Effector memory CD4-positive, alpha-beta T cell (primary cell): ENCODE data around the gene PTPRE.

ENCODE experiments used
- DNase-seq, 3 donors: peaks; one replicate each; pipeline ENCODE4 v3.0.0-alpha.2; 2020
- H3K27ac ChIP-seq: 2 replicates; pipeline ENCODE4 v1.7.0; 2013; ENCODE audit warnings: mild to moderate bottlenecking, low read length, moderate library complexity; ENCODE audit not compliant: insufficient read depth, poor library complexity, severe bottlenecking
- H3K27me3 ChIP-seq: replicated peaks from 2 replicates; pipeline ENCODE4 v1.7.0; 2013; ENCODE audit warnings: mild to moderate bottlenecking, low read length; ENCODE audit not compliant: insufficient read depth, control insufficient read depth, poor library complexity, severe bottlenecking
- H3K36me3 ChIP-seq: 2 replicates; pipeline ENCODE4 v1.7.0; 2013; ENCODE audit warnings: mild to moderate bottlenecking, low read length, moderate library complexity; ENCODE audit not compliant: control insufficient read depth, insufficient read depth
- H3K4me1 ChIP-seq: 2 replicates; pipeline ENCODE4 v1.7.0; 2013; ENCODE audit warnings: low read length, mild to moderate bottlenecking; ENCODE audit not compliant: control insufficient read depth, insufficient read depth, poor library complexity, severe bottlenecking
- H3K4me3 ChIP-seq: 2 replicates; pipeline ENCODE4 v1.7.0; 2013; ENCODE audit warnings: low read length, low read depth, mild to moderate bottlenecking; ENCODE audit not compliant: insufficient read depth, poor library complexity, severe bottlenecking
- H3K9me3 ChIP-seq: 2 replicates; pipeline ENCODE4 v1.7.0; 2013; ENCODE audit warnings: mild to moderate bottlenecking, low read length, moderate library complexity; ENCODE audit not compliant: control insufficient read depth

PTPRE gene

GRCh38 chr10:127923646-127924045 is 16.7 kb downstream of the PTPRE start:
- H3K4me1 ChIP-seq = no peaks in the 10 kb centered on the region
- H3K9me3 ChIP-seq = no peaks in the 10 kb centered on the region
- H3K36me3 ChIP-seq = no peaks in the 10 kb centered on the region
- H3K4me3 ChIP-seq = no peak overlapping the region
- no peak for DNase-seq
- no peaks in the 10 kb centered on the region for H3K27me3 ChIP-seq
- no peak overlapping the region for H3K27ac ChIP-seq

GRCh38 chr10:127925471-127926207 is 18.7 kb downstream of the PTPRE start:
- Histone ChIP-seq H3K27me3 (no peaks in the 10 kb centered on the region), H3K27ac (no peak overlapping the region), H3K4me3 (no peak overlapping the region), H3K4me1 (no peaks in the 10 kb centered on the region), H3K9me3 (no peaks in the 10 kb centered on the region), H3K36me3 (no peaks in the 10 kb centered on the region)
- no peak for DNase-seq

- DNase-seq = no peak
- H3K4me3 ChIP-seq = no peak overlapping the region
- H3K9me3 ChIP-seq = no peaks in the 10 kb centered on the region
- H3K27me3 ChIP-seq = no peaks in the 10 kb centered on the region
- no peak overlapping the region for H3K27ac ChIP-seq
- no peaks in the 10 kb centered on the region for H3K4me1 ChIP-seq
- H3K36me3 ChIP-seq = no peaks in the 10 kb centered on the region
Observed at GRCh38 chr10:127926455-127926854, 19.6 kb downstream of the PTPRE start.

DNA sequence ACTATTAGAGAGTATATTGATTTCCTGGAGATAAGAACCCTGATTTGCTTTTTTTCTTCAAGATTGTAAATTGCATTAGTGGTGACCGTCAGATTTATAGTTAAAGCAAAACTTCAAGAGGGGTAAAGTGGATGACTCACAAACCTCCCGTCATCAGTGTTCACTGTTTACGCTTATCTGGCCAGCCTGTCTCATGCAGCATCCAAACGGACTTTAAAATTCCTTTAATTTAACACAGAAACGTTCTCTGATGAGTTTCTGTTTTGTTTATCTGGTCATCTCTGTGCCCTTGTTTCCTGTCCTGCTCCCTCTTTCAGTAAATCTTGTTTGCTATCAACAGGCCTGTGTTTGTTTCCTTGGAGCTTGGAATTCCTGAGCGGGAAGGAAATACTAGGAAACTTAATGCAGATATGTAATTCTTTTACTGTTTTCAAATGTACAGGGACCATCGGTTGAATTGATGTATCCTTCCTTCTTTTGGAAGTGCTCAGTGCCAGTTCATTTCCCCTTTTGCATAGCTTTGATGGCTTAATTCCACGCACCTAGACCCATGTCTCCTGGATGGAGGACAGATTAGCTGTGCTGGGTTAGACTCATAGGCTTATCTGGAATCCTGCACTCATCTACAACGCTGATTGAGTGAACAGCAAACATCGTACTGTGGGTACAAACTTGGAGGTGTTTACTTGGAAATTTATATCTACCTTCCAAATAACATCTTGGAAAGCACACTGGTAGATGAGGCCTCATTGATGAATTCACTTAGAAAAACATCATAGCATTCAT is 21.3 kb downstream of the PTPRE start:
- H3K27ac ChIP-seq = no peak overlapping the region

DNA sequence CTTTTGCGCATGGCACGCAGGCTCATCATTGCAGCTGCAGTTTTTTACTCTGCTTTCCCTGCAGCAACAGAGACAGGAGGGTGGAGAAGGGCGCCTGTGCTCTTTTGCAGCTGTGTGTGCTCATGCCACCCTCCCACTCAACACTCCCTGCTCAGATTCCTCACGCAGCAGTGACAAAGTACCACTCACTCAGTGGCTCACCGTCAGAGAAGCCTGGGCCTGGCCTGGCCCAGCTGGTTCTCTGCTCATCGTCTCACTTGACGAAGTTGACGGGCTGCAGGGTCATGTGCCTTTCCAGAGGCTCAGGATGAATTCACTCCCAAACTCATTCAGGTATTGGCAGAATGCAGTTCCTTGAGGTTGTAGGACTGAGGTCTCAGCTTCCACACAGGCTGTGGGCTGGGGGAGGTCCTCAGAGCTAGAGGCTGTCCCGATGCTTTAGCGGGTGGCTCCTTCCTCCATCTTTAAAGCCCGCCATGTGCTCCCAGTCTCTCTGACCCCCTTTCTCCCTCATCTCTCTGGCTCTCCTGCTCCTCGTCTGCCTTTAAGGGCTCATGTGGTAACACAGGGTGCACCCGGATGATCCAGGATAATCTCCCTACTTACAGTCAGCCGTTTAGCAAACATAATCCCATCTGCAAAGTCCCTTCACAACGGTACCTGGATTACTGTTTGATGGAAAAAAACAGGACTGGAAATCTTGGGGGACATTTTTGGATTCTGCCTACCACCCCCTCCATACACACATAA is 25.8 kb downstream of the PTPRE start:
- H3K27ac ChIP-seq = no peak overlapping the region
- H3K36me3 ChIP-seq = no peaks in the 10 kb centered on the region
- DNase-seq = no peak
- no peaks in the 10 kb centered on the region for H3K9me3 ChIP-seq
- H3K4me1 ChIP-seq = no peaks in the 10 kb centered on the region
- H3K27me3 ChIP-seq = no peaks in the 10 kb centered on the region
- H3K4me3 ChIP-seq = no peak overlapping the region

More for the DNA sequence above, 21.3 kb downstream of the PTPRE start:
- no peak for DNase-seq
- Histone ChIP-seq H3K36me3 (no peaks in the 10 kb centered on the region), H3K4me3 (no peak overlapping the region), H3K4me1 (no peaks in the 10 kb centered on the region), H3K27me3 (no peaks in the 10 kb centered on the region), H3K9me3 (no peaks in the 10 kb centered on the region)

- Histone ChIP-seq H3K27me3 (no peaks in the 10 kb centered on the region), H3K4me1 (no peaks in the 10 kb centered on the region), H3K36me3 (no peaks in the 10 kb centered on the region), H3K4me3 (no peak overlapping the region), H3K27ac (no peak overlapping the region), H3K9me3 (no peaks in the 10 kb centered on the region)
- no peak for DNase-seq
Observed at GRCh38 chr10:127933271-127933670, 26.4 kb downstream of the PTPRE start.

DNA sequence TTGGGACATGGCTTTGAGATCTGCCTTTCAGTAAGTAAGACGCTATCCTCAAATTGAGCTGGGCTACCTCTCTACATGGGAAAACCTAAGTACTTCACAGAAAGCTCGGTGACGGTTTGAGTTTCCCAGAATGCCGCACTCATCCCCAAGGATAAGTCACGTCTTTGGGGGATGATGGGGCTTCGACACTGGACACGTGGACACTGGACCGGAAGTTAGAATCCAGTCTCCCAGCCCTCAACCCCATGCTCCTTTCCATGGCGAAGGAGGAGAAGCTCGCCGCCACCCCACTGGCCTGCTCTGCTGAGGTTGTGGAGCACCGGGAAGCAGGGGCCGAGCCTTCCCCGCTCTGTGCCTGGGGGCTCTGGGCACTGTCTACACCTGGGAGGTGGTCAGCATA is 27.5 kb downstream of the PTPRE start:
- H3K9me3 ChIP-seq = no peaks in the 10 kb centered on the region
- H3K4me1 ChIP-seq = no peaks in the 10 kb centered on the region
- H3K27me3 ChIP-seq = no peaks in the 10 kb centered on the region
- H3K4me3 ChIP-seq = no peak overlapping the region
- H3K27ac ChIP-seq = no peak overlapping the region
- DNase-seq = no peak
- H3K36me3 ChIP-seq = no peaks in the 10 kb centered on the region

DNA sequence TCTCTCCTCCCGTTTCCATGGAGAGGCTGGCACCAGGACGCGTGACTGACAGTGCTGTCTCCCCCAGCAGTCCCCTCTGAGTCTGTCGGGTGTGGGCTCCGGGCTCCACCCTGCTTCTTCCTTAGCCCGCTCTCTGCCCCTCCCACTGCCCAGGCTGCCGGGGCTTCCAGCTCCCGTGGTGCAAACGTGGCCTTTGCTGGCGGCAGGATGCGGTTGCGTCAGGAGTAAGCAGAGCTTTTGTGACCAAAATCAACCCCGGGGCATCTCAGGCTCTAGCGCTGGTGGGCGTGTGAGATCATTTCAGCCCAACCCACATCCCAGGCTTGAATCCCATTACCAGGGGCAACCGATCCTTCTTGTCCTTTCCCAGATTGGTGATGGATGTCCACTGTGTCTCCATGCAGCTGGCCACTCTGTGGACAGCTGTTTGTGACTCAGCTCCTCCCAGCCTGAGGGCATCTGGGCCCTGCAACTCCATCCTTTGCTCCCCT is 28.2 kb downstream of the PTPRE start:
- no peaks in the 10 kb centered on the region for H3K36me3 ChIP-seq
- no peaks in the 10 kb centered on the region for H3K27me3 ChIP-seq
- DNase-seq = no peak
- H3K4me1 ChIP-seq = no peaks in the 10 kb centered on the region
- no peak overlapping the region for H3K27ac ChIP-seq
- H3K9me3 ChIP-seq = no peaks in the 10 kb centered on the region
- H3K4me3 ChIP-seq = no peak overlapping the region

GRCh38 chr10:127937069-127937468 is 30.2 kb downstream of the PTPRE start:
- Histone ChIP-seq H3K27ac (no peak overlapping the region), H3K4me1 (no peaks in the 10 kb centered on the region), H3K27me3 (no peaks in the 10 kb centered on the region), H3K9me3 (no peaks in the 10 kb centered on the region), H3K36me3 (no peaks in the 10 kb centered on the region), H3K4me3 (no peak overlapping the region)
- DNase-seq = no peak
